Activated CD8-positive, alpha-beta T cell treated with anti-CD3 and anti-CD28 coated beads, Interleukin-2, amount 10 ng/mL, durations not matched to agents 7 days and 5 days (primary cell): ENCODE measurements around the gene ATG4D. TPM values are rescaled to one million over a fixed set of nuclear protein-coding genes. Genes with fewer than 3 reads are reported as not detected.
A peak's percentile ranks its signal among the peaks of the same experiment; 100 is the strongest.

Source experiments
- ATAC-seq: fragments of 150-1000 bp; cut with Tn5 transposase; one replicate; pipeline ENCODE4 v1.10.0; 2021; ENCODE audit warnings: moderate library complexity
- CTCF ChIA-PET: fragments of 350-600 bp; sonication (Branson Sonifier 250); formaldehyde crosslinking; loops from one replicate; lab custom pipeline; 2021; ENCODE audit warnings: antibody characterized with exemption; lab: Charles Lee
- POLR2A ChIA-PET: fragments of 350-600 bp; sonication (Branson Sonifier 250); formaldehyde crosslinking; loops from one replicate; lab custom pipeline; 2021; ENCODE audit warnings: antibody characterized with exemption; lab: Charles Lee
- DNase-seq: peaks from one replicate; pipeline ENCODE4 v3.0.0-alpha.2; 2020
- H3K27ac Mint-ChIP-seq: one replicate; pipeline ENCODE4 v1.8.0; 2021; ENCODE audit warnings: mild to moderate bottlenecking, mixed read lengths
- H3K27me3 Mint-ChIP-seq: one replicate; pipeline ENCODE4 v1.8.0; 2021; ENCODE audit warnings: low read depth, mixed read lengths
- H3K36me3 Mint-ChIP-seq: one replicate; pipeline ENCODE4 v1.8.0; 2021; ENCODE audit warnings: low read depth, mixed read lengths
- H3K4me1 Mint-ChIP-seq: one replicate; pipeline ENCODE4 v1.8.0; 2021; ENCODE audit warnings: low read depth, mixed read lengths
- H3K4me3 Mint-ChIP-seq: one replicate; pipeline ENCODE4 v1.8.0; 2021; ENCODE audit warnings: mild to moderate bottlenecking, mixed read lengths
- H3K9me3 Mint-ChIP-seq: one replicate; pipeline ENCODE4 v1.8.0; 2022; ENCODE audit warnings: mixed read lengths; ENCODE audit not compliant: insufficient read depth
- total RNA-seq, 2 experiments: library from RNA; stranded (reverse); gene quantifications; one replicate each; pipeline ENCODE4 v1.2.3, GENCODE V29; 2021

Gene ATG4D
- total RNA-seq, 2 experiments from 2014 or later = 46.1 to 46.9 TPM

- DNase-seq = no peak
- Mint-ChIP-seq H3K9me3 (no peaks in the 10 kb centered on the region), H3K4me3 (no peak overlapping the region), H3K36me3 (no peaks in the 10 kb centered on the region), H3K27me3 (peaks cover 15% of the 10 kb centered on the region), H3K4me1 (peaks cover 32% of the 10 kb centered on the region), H3K27ac (peak overlapping the region; percentile 43)
- peak; percentile 50 for ATAC-seq
- CTCF ChIA-PET = interaction anchor here (0.6 to 5.3 kb wide), 18 partner anchors 14 to 344 kb away, joined by 3 to 34 read pairs (median 3); partner anchors contain the start of genes QTRT1 and RAVER1
- POLR2A ChIA-PET = interaction anchor here (0.6 to 1.4 kb wide), 2 partner anchors 43 to 114 kb away, joined by 4 read pairs; no protein-coding TSS in a partner anchor
Measured at GRCh38 chr19:10508707-10509106, 35.0 kb upstream of the ATG4D start.

DNA sequence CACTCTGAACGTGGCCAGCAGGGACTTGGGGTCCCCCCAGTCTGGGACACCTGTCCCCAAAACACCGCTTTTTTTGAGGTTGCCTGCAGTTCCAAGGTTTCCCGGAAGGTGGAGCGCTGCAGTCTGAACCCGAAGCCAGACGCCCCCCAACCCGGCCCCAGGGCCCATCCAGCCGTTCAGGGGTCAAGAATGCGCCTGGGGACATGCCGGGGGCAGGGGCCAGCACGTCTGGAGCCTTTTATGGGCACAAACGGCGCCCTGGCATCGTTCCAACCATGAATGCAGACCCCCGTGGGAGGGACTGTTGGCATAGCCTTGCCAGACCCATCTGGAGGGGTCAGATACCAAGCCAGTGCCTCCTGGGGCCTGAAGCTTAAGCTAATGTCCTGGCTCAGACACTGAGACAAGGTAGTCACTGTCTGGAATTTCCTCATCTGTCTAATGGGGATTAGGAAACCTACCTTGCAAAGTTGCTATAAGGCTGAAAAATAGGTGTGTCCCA lies 33.4 kb upstream of the ATG4D start:
- POLR2A ChIA-PET = no interaction called here
- CTCF ChIA-PET = interaction anchor here (1.3 to 5.3 kb wide), 3 partner anchors 35 to 189 kb away, joined by 3 to 34 read pairs (median 9); no protein-coding TSS in a partner anchor
- Mint-ChIP-seq H3K36me3 (no peaks in the 10 kb centered on the region), H3K27me3 (peaks cover 29% of the 10 kb centered on the region), H3K4me3 (no peak overlapping the region), H3K4me1 (peaks cover 43% of the 10 kb centered on the region), H3K27ac (no peak overlapping the region), H3K9me3 (no peaks in the 10 kb centered on the region)
- ATAC-seq (no peak), DNase-seq (peak; percentile 73)

GRCh38 chr19:10513223-10513622 lies 30.5 kb upstream of the ATG4D start:
- peak overlapping the region; percentile 3 for H3K4me3 Mint-ChIP-seq
- CTCF ChIA-PET = interaction anchor here (1.1 kb wide), 1 partner anchor 186 kb away, joined by 3 read pairs; no protein-coding TSS in a partner anchor
- ATAC-seq (no peak), DNase-seq (no peak)
- H3K27ac Mint-ChIP-seq = no peak overlapping the region
- POLR2A ChIA-PET = interaction anchor here (0.6 kb wide), 2 partner anchors 36 to 40 kb away, joined by 3 to 4 read pairs; no protein-coding TSS in a partner anchor
- no peaks in the 10 kb centered on the region for H3K9me3 Mint-ChIP-seq
- H3K27me3 Mint-ChIP-seq = peaks cover 44% of the 10 kb centered on the region
- peaks cover 45% of the 10 kb centered on the region for H3K4me1 Mint-ChIP-seq
- H3K36me3 Mint-ChIP-seq = no peaks in the 10 kb centered on the region

- peak overlapping the region; percentile 69 for H3K4me3 Mint-ChIP-seq
- ChIA-PET POLR2A (no interaction called here), CTCF (no interaction called here)
- DNase-seq (peak; percentile 67), ATAC-seq (peak; percentile 76)
- H3K4me1 Mint-ChIP-seq = peaks cover 46% of the 10 kb centered on the region
- H3K9me3 Mint-ChIP-seq = no peaks in the 10 kb centered on the region
- H3K27me3 Mint-ChIP-seq = peaks cover 56% of the 10 kb centered on the region
- H3K36me3 Mint-ChIP-seq = no peaks in the 10 kb centered on the region
- no peak overlapping the region for H3K27ac Mint-ChIP-seq
Measured at GRCh38 chr19:10514211-10515145, 29.2 kb upstream of the ATG4D start.

GRCh38 chr19:10516064-10516385 lies 27.7 kb upstream of the ATG4D start:
- ATAC-seq (no peak), DNase-seq (no peak)
- Mint-ChIP-seq H3K27ac (no peak overlapping the region), H3K36me3 (no peaks in the 10 kb centered on the region), H3K4me3 (no peak overlapping the region), H3K4me1 (peaks cover 44% of the 10 kb centered on the region), H3K9me3 (no peaks in the 10 kb centered on the region), H3K27me3 (peaks cover 60% of the 10 kb centered on the region)
- ChIA-PET CTCF (interaction anchor here (1.0 to 1.6 kb wide), 2 partner anchors 56 to 183 kb away, joined by 3 to 4 read pairs; no protein-coding TSS in a partner anchor), POLR2A (no interaction called here)

DNA sequence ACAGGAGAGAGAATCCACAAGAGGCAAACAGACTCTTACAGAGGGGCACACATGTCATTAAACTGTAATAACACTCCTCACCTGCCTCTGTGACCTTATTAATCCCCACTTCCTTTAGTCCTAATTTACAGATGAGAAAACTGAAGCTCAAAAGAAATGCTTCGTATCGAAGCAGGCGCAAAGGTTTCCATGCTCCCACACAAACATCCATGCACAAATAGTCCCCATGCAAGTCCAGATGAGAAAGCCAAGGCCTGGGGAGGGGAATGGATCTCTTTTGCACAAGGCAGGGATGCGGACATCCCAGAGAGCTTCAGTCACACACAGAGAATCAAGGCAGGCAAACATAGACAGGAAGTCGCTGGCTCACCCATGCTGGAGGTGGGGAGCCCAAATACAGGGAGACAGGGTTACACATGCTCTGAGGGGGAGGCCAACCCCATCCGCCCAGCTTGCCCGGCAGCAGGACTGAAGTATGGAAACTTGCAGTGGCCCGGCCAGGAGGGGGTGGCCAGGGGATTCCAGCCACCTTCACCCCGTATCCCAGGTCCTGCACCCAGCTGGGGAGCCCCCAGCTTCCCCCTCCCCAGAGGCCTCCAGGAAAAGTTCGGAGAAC lies 26.9 kb upstream of the ATG4D start:
- POLR2A ChIA-PET = no interaction called here
- peaks cover 56% of the 10 kb centered on the region for H3K27me3 Mint-ChIP-seq
- ATAC-seq = no peak
- H3K9me3 Mint-ChIP-seq = no peaks in the 10 kb centered on the region
- peak overlapping the region; percentile 15 for H3K4me3 Mint-ChIP-seq
- no peak overlapping the region for H3K27ac Mint-ChIP-seq
- peaks cover 44% of the 10 kb centered on the region for H3K4me1 Mint-ChIP-seq
- H3K36me3 Mint-ChIP-seq = no peaks in the 10 kb centered on the region
- CTCF ChIA-PET = interaction anchor here (0.9 to 1.6 kb wide), 4 partner anchors 35 to 183 kb away, joined by 3 to 4 read pairs (median 4); no protein-coding TSS in a partner anchor
- no peak for DNase-seq

DNA sequence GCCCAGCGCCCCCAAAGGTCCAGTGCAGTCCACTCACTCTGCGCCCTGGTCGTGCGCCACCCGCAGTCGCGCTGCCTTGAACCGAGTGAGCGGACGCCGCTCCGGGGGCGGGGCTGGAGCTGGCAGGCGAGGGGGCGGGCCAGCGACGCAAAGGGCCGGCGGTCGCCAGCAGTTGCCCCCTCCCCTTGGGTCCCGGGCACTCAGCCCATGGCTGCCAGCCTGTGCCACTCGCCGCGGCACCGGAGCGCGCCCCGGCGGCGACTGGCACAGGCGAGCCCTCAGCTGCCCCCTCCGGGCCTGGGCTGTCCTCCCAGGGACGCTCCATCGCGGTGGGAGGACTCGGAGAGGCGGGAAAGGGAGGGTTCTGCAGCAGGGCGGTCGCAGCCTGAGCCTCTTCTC lies 26.3 kb upstream of the ATG4D start, which contains the start of gene S1PR5:
Gene S1PR5, minus strand, starts transcription at position 87 of the 399 bp plus-strand sequence. CDS start 2,436 bp downstream, outside the sequence.
- Mint-ChIP-seq H3K27me3 (peaks cover 56% of the 10 kb centered on the region), H3K4me3 (peak within 1 kb of the TSS; percentile 53), H3K4me1 (peaks cover 44% of the 10 kb centered on the region), H3K27ac (no peak within 1 kb of the TSS), H3K36me3 (no peaks in the 10 kb centered on the region), H3K9me3 (no peaks in the 10 kb centered on the region)
- ATAC-seq (no peak), DNase-seq (no peak)
- CTCF ChIA-PET = interaction anchor here (0.9 to 1.6 kb wide), 2 partner anchors 52 to 182 kb away, joined by 3 to 4 read pairs; no protein-coding TSS in a partner anchor
- POLR2A ChIA-PET = interaction anchor here (0.8 kb wide), 1 partner anchor 37 kb away, joined by 3 read pairs; no protein-coding TSS in a partner anchor

- peaks cover 53% of the 10 kb centered on the region for H3K27me3 Mint-ChIP-seq
- H3K9me3 Mint-ChIP-seq = no peaks in the 10 kb centered on the region
- POLR2A ChIA-PET = interaction anchor here (0.8 kb wide), 1 partner anchor 36 kb away, joined by 3 read pairs; no protein-coding TSS in a partner anchor
- no peak overlapping the region for H3K27ac Mint-ChIP-seq
- H3K36me3 Mint-ChIP-seq = no peaks in the 10 kb centered on the region
- DNase-seq (no peak), ATAC-seq (peak; percentile 32)
- CTCF ChIA-PET = interaction anchor here (1.6 kb wide), 1 partner anchor 182 kb away, joined by 3 read pairs; no protein-coding TSS in a partner anchor
- peak overlapping the region; percentile 53 for H3K4me3 Mint-ChIP-seq
- H3K4me1 Mint-ChIP-seq = peaks cover 44% of the 10 kb centered on the region
Measured at GRCh38 chr19:10517760-10518443, 25.8 kb upstream of the ATG4D start.

GRCh38 chr19:10518444-10519361 lies 25.0 kb upstream of the ATG4D start:
- ATAC-seq = no peak
- DNase-seq = no peak
- H3K4me3 Mint-ChIP-seq = peak overlapping the region; percentile 53
- H3K36me3 Mint-ChIP-seq = no peaks in the 10 kb centered on the region
- H3K4me1 Mint-ChIP-seq = peaks cover 39% of the 10 kb centered on the region
- CTCF ChIA-PET = no interaction called here
- no peaks in the 10 kb centered on the region for H3K9me3 Mint-ChIP-seq
- POLR2A ChIA-PET = interaction anchor here (1.0 kb wide), 1 partner anchor 50 kb away, joined by 3 read pairs; no protein-coding TSS in a partner anchor
- peaks cover 47% of the 10 kb centered on the region for H3K27me3 Mint-ChIP-seq
- peak overlapping the region; percentile 32 for H3K27ac Mint-ChIP-seq

- Mint-ChIP-seq H3K4me3 (no peak overlapping the region), H3K4me1 (peaks cover 35% of the 10 kb centered on the region), H3K27ac (peak overlapping the region; percentile 32), H3K9me3 (no peaks in the 10 kb centered on the region), H3K27me3 (peaks cover 42% of the 10 kb centered on the region), H3K36me3 (no peaks in the 10 kb centered on the region)
- DNase-seq (no peak), ATAC-seq (no peak)
- ChIA-PET CTCF (interaction anchor here (0.8 kb wide), 1 partner anchor 22 kb away, joined by 3 read pairs; no protein-coding TSS in a partner anchor), POLR2A (interaction anchor here (1.0 kb wide), 1 partner anchor 49 kb away, joined by 3 read pairs; no protein-coding TSS in a partner anchor)
Measured at GRCh38 chr19:10519421-10519820, 24.3 kb upstream of the ATG4D start.
